GM12878 (cell line): ENCODE measurements around the gene DUSP16. TPM values are rescaled to one million over a fixed set of nuclear protein-coding genes. Genes with fewer than 3 reads are reported as not detected.

Experiments used
- BCL11A ChIP-seq: IDR thresholded peaks from 2 replicates; pipeline ENCODE4 v1.6.1; 2011; ENCODE audit warnings: low read depth, low read length
- BMI1 ChIP-seq: fragments of 450-650 bp; IDR thresholded peaks from 2 replicates; pipeline ENCODE4 v1.6.1; 2016; ENCODE audit warnings: mild to moderate bottlenecking, moderate library complexity, borderline replicate concordance
- CREB1 ChIP-seq: IDR thresholded peaks from 2 replicates; pipeline ENCODE4 v1.6.1; 2012; ENCODE audit warnings: low read depth, mild to moderate bottlenecking, inconsistent platforms
- E2F8 ChIP-seq: fragments of 450-650 bp; IDR thresholded peaks from 2 replicates; pipeline ENCODE4 v1.6.1; 2018; ENCODE audit warnings: mild to moderate bottlenecking, low read depth, moderate library complexity; ENCODE audit not compliant: partially characterized antibody
- IKZF2 ChIP-seq, 2 experiments: fragments of 450-650 bp; IDR thresholded peaks; 2 replicates each; pipeline ENCODE4 v1.6.1; 2017; ENCODE audit warnings: mild to moderate bottlenecking in 2 of 2, moderate library complexity in 2 of 2
- IRF3 ChIP-seq: fragments of 450-650 bp; IDR thresholded peaks from 2 replicates; pipeline ENCODE4 v1.6.1; 2014; ENCODE audit warnings: mild to moderate bottlenecking
- LARP7 ChIP-seq: fragments of 450-650 bp; IDR thresholded peaks from 2 replicates; pipeline ENCODE4 v1.6.1; 2017; ENCODE audit warnings: mild to moderate bottlenecking
- MTA2 ChIP-seq: fragments of 450-650 bp; IDR thresholded peaks from 2 replicates; pipeline ENCODE4 v1.6.1; 2016; ENCODE audit warnings: low read depth, mild to moderate bottlenecking, moderate library complexity
- MYC ChIP-seq: IDR thresholded peaks from 2 replicates; pipeline ENCODE4 v1.6.1; 2011; ENCODE audit warnings: mild to moderate bottlenecking, low read length, moderate library complexity, inconsistent platforms; ENCODE audit not compliant: insufficient read depth, insufficient replicate concordance, insufficient read length, severe bottlenecking
- NR2F1 ChIP-seq: fragments of 450-650 bp; conservative IDR thresholded peaks from 2 replicates; pipeline ENCODE4 v1.6.1; 2017; ENCODE audit warnings: mild to moderate bottlenecking
- POLR2AphosphoS5 ChIP-seq: IDR thresholded peaks from 2 replicates; pipeline ENCODE4 v1.6.1; 2011; ENCODE audit warnings: mild to moderate bottlenecking, low read length, inconsistent platforms
- SMAD5 ChIP-seq: IDR thresholded peaks from 2 replicates; pipeline ENCODE4 v1.6.1; 2016; ENCODE audit warnings: antibody characterized with exemption, low read depth
- SMC3 ChIP-seq: IDR thresholded peaks from 2 replicates; pipeline ENCODE4 v1.6.1; 2011; ENCODE audit warnings: low read length, improper control_type of control experiment, borderline replicate concordance
- SP1 ChIP-seq: IDR thresholded peaks from one replicate; pipeline ENCODE4 v1.6.1; 2011; ENCODE audit warnings: low read depth, low read length
- SUPT20H ChIP-seq: IDR thresholded peaks from 2 replicates; pipeline ENCODE4 v1.6.1; 2011; ENCODE audit warnings: low read depth, mild to moderate bottlenecking, low read length, moderate library complexity, borderline replicate concordance; ENCODE audit not compliant: control insufficient read depth
- SUZ12 ChIP-seq: fragments of 200-600 bp; sonication (generic); IDR thresholded peaks from one replicate; pipeline ENCODE4 v1.6.1; 2018; ENCODE audit warnings: antibody characterized with exemption, mild to moderate bottlenecking; ENCODE audit not compliant: unreplicated experiment
- TCF12 ChIP-seq: IDR thresholded peaks from 2 replicates; pipeline ENCODE4 v1.6.1; 2011; ENCODE audit warnings: low read depth, mild to moderate bottlenecking, low read length
- ZBED1 ChIP-seq: IDR thresholded peaks from 2 replicates; pipeline ENCODE4 v1.6.1; 2016; ENCODE audit warnings: borderline replicate concordance
- polyA plus RNA-seq, 11 experiments: library from polyadenylated mRNA; depleted of rRNA in 4 of 11; unstranded in 6 of 11; stranded (reverse) in 5 of 11; fragments of >200 nt; fragmentation: Nextera tagmentation in 4 of 11; fragmentation: Illumina TruSeq in 1 of 11; extraction: Ambion mirVana in 4 of 11; extraction: Trizol in 1 of 11; gene quantifications; 1 replicate in 1 of 11; 2 replicates in 10 of 11; pipeline versions ENCODE4 v1.2.1 to v1.2.3, GENCODE V29; 2011 to 2016; ENCODE audit warnings: inconsistent platforms in 2 of 11, missing spikeins in 2 of 11, low read depth in 1 of 11
- total RNA-seq, 4 experiments: library from RNA; depleted of rRNA in 3 of 4; stranded (reverse); fragments of >200 nt in 3 of 4; fragmentation: Illumina TruSeq in 1 of 4; extraction: Trizol in 1 of 4; gene quantifications; 2 replicates each; pipeline versions ENCODE4 v1.2.1 to v1.2.3, GENCODE V29; 2013 to 2021
- TF ChIP-seq, protein P1 (sequence below): fragments of 150-350 bp; IDR thresholded peaks from 2 replicates; pipeline ENCODE4 v1.6.1; 2016; ENCODE audit warnings: low read depth, low read length
- TF ChIP-seq, protein P2 (sequence below): fragments of 450-650 bp; IDR thresholded peaks from 2 replicates; pipeline ENCODE4 v1.6.1; 2018; ENCODE audit warnings: borderline replicate concordance, mild to moderate bottlenecking; ENCODE audit not compliant: partially characterized antibody
- TF ChIP-seq, protein P3 (sequence below): IDR thresholded peaks from 2 replicates; pipeline ENCODE4 v1.6.1; 2011; ENCODE audit warnings: low read depth, mild to moderate bottlenecking, low read length, moderate library complexity, borderline replicate concordance; ENCODE audit errors: extremely low read depth

DUSP16 gene
- total and polyA plus RNA-seq, 10 of the 15 experiments (the other 5 are each of a cell fraction or from before 2014, with no cell fraction given): 3.9 to 75.3 (median 26.8) TPM

DNA sequence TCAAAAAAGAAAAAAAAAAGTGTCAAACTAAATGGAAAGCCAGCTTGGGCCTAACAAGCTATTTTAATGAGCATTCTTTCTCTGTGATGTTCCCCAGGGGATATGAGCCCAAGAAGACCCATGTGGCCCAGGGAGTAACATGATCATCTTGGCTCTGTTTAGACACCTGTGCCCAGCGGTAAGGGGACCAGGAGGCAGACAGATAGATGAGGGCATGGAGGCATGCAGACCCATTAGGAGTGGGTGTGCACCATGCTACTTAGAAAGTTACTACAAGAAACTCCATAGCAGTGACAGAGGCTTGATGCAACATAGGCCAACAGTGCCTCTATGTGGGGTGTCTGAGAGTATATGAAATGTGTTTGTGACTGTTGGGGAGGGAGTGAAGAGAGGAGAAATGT, 45.9 kb upstream of the DUSP16 start (continued):
- TF ChIP-seq TCF12 (no peak), SUPT20H (no peak), SP1 (no peak), MTA2 (peak; percentile 81), NR2F1 (no peak), IKZF2 (IDR thresholded peaks at IDR 0.05) (peak in 1 of 2 experiments; percentile 26; a peak in 1 of 4 replicates), CREB1 (no peak), BCL11A (peak; percentile 27; the same call in 1 of the 2 replicates), E2F8 (no peak), IRF3 (no peak), SMC3 (peak; percentile 82; the same call in 1 of the 2 replicates), POLR2AphosphoS5 (no peak), ZBED1 (no peak), MYC (no peak), SUZ12 (no peak), BMI1 (no peak), SMAD5 (no peak), LARP7 (no peak)
- TF ChIP-seq, protein P1, sequence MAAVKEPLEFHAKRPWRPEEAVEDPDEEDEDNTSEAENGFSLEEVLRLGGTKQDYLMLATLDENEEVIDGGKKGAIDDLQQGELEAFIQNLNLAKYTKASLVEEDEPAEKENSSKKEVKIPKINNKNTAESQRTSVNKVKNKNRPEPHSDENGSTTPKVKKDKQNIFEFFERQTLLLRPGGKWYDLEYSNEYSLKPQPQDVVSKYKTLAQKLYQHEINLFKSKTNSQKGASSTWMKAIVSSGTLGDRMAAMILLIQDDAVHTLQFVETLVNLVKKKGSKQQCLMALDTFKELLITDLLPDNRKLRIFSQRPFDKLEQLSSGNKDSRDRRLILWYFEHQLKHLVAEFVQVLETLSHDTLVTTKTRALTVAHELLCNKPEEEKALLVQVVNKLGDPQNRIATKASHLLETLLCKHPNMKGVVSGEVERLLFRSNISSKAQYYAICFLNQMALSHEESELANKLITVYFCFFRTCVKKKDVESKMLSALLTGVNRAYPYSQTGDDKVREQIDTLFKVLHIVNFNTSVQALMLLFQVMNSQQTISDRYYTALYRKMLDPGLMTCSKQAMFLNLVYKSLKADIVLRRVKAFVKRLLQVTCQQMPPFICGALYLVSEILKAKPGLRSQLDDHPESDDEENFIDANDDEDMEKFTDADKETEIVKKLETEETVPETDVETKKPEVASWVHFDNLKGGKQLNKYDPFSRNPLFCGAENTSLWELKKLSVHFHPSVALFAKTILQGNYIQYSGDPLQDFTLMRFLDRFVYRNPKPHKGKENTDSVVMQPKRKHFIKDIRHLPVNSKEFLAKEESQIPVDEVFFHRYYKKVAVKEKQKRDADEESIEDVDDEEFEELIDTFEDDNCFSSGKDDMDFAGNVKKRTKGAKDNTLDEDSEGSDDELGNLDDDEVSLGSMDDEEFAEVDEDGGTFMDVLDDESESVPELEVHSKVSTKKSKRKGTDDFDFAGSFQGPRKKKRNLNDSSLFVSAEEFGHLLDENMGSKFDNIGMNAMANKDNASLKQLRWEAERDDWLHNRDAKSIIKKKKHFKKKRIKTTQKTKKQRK: no peak
- TF ChIP-seq, protein P2, sequence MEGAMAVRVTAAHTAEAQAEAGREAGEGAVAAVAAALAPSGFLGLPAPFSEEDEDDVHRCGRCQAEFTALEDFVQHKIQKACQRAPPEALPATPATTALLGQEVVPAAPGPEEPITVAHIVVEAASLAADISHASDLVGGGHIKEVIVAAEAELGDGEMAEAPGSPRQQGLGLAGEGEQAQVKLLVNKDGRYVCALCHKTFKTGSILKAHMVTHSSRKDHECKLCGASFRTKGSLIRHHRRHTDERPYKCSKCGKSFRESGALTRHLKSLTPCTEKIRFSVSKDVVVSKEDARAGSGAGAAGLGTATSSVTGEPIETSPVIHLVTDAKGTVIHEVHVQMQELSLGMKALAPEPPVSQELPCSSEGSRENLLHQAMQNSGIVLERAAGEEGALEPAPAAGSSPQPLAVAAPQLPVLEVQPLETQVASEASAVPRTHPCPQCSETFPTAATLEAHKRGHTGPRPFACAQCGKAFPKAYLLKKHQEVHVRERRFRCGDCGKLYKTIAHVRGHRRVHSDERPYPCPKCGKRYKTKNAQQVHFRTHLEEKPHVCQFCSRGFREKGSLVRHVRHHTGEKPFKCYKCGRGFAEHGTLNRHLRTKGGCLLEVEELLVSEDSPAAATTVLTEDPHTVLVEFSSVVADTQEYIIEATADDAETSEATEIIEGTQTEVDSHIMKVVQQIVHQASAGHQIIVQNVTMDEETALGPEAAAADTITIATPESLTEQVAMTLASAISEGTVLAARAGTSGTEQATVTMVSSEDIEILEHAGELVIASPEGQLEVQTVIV: no peak
- TF ChIP-seq, protein P3, sequence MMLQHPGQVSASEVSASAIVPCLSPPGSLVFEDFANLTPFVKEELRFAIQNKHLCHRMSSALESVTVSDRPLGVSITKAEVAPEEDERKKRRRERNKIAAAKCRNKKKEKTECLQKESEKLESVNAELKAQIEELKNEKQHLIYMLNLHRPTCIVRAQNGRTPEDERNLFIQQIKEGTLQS: no peak
